ENCODE measurements around the gene SLC26A8.
"Not testable (repeated sequence)": the region's sequence is repeated elsewhere in the genome, so short reads cannot be mapped to it uniquely, and the experiment has no call there.

The SLC26A8 gene

DNA sequence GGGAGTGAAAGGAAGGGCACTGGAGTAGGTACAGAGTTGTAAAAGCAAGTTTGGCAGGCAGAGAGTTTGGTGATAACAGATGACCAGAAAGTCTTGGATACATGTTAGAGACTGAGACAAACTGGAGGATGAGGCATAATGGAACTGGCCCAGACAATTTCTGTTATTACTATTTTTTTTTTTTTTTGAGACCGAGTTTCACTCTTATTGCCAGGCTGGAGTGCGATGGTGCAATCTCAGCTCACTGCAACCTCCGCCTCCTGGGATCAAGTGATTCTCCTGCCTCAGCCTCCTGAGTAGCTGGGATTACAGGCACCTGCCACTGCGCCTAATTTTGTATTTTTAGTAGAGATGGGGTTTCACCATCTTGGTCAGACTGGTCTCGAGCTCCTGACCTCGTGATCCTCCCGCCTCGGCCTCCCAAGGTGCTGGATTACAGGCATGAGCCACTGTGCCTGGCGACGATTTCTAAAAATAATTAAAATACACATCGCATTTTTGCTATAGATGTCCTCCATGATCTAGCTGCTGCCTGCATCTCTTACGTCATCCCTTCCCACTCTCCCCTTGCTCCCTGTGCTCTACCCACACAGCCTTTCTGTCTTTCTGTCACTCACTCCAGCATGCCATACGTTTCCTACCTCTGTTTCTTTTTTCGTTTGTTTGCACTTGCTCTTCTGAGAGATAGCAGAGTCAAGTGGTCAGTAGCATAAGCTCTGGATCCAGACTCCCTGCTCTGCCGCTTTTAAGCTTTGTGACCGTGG, 26.7 kb upstream of the SLC26A8 start:
- no peak for FAIRE-seq

DNA sequence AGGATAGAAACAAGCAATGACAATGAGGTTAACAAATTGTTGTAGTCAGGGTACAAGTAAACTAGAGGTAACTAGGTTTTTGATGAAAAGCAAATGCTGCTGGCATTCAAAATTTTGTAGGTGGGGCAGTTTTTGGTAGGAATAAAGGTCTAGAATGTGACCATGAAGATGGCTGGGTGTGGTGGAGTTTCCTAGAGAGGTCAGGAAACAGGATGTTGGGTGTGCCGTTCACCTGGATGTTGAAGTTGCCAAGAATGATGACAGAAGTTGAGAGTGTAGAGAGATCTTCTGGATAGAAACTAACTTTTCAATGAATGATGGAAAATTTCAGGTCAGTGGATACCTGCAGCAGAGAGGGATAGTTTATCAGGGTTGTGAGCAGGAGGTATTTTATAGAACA, 25.9 kb upstream of the SLC26A8 start:
- no peak for FAIRE-seq

DNA sequence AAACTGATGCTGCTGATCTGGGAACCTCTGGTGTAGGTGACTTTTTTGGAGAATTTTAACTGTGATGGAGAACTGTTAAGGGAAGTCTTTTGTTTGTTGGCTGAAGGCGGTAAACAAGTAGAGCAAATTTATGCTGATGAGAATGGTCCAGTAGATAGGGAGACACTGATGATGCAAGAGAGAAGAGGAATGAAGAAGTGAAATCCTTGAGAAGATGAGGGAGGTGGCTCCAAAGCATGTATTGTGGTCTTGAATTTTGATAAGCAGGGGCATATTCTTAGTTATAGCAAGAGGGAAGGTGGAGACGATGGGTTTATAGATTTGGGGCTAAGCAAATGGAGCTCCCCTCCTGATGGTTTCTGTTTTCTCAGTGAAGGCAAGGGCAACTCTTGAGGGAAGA, 25.1 kb upstream of the SLC26A8 start:
- FAIRE-seq: no peak

DNA sequence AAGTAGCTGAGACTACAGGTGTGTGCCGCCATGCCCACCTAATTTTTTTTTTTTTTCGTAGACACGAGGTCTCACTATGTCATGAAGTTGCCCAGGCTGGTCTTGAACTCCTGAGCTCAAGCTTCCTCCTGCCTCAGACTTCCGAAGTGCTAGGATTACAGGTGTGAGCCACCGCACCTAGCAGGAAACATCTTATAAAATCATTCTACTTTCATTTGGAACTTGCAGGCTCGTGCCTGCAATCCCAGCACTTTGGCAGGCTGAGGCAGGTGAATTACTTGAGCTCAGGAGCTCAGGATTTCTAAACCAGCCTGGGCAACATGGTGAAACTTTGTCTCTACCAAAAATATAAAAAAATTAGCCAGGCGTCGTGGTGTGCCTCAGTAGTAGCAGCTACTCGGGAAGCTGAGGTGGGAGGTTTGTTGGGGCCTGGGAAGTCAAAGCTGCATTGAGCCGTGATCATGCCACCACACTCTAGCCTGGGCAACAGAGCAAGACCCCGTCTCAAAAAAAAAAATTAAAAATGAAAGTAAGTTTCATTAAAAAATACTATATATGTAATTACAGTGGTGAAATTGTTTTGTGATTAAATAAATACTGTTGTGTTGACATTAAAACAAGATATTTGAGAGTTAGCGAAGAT, 18.3 kb upstream of the SLC26A8 start:
- FAIRE-seq: no peak

DNA sequence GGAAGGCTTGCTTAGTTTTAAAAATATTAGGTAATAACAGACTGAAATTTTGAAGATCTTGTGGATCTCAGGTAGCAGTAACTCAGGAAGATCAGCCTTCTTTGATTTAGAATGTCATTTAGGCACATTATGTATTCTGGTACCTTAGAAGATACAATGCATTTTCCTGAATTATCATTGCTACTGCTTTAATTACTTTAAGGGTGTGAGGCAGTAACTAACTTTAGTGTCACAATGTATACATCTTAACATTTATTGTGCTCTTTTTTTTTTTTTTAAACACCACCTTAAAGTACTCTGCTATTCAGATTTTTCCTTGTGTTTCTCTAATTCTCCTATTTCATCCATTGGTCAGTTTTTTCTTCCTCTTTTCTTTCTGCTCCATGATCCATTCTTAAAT, 16.5 kb upstream of the SLC26A8 start:
- no peak for FAIRE-seq

DNA sequence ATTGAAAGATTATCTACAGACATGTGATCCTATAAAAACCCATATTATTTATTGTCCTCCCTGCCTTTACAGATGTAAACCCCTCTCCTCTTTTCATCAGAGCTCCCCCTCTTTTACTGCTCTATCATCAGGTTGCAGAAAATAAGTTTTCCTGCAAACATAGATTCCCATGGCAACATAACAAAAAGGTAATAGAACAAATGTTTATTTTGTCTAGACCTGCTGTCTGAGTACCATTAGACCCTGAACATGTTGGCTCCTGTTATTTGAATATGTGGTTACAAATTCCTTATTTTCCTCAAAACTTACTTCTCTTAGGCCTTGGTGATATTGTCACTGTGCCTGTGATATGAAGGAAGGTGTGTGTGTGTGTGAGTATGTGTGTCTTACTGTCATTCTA, 14.7 kb upstream of the SLC26A8 start:
- FAIRE-seq: no peak

DNA sequence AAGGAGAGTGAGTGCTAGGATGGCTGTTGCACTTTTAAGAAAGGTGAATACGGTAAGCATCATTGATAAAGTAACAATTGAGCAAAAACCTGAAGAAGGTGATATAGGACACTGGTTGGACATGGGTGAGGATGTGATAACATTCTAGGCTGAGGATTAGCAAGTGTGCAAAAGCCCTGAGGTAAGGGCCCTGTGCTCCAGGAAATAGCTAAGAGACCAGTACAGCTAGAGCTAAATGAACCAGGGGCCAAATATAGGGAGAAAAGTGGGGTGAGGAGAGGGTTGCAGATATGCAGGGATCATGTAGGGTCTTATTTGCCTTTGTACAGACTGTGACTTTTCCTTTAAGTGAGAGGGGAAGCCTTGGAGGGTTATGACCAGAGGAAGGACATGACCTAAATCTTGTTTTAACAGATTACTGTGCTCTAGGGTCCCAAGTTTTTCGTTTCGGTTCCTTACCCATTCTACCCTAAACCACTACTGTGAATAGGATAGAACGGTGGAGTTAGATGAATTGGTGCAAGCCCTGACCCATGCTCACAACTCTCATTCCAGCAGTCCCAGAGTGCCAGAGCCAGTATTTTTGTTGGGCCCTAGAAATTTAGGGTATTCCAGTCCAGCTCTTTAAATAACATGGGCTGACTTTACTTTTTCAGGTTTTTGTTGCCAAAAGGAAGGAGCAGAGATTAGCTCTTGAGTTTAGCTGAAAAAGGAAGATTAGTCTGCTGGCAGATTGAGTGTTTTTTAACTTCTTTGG, 13.9 kb upstream of the SLC26A8 start:
- no peak for FAIRE-seq

DNA sequence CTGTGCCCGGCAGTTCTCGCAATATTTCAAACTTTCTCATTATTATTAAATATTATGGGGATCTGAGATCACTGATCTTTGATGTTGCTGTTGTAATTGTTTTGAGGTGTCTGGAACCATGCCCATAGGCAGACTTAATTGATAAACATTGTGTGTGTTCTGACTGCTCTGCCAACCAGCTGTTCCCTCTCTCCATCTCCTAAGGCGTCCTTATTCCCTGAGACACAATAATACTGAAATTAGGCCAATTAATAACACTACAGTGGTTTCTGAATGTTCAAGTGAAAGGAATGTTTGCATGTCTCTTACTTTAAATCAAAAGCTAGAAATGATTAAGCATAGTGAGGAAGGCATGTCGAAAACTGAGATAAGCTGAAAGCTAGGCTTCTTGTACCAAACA, 10.8 kb upstream of the SLC26A8 start:
- no peak for FAIRE-seq

DNA sequence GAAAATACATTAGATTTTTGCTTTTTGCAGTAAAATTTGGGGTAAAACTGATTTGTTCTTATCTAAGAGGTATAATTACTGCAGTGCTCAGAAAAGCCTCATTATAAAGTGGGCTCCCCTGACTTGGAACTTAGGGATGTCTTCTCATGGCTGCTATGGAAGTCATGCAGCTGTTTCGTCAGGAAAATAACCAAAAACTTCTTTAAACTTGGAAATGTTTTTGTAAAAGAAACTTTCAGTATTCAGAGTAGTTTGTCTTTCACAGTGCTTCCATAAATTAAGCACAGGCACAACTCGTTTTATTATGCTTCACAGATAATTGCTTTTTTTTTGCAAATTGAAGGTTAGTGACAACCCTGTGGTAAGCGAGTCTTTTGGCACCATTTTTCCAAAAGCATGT, 10.0 kb upstream of the SLC26A8 start:
- no peak for FAIRE-seq

DNA sequence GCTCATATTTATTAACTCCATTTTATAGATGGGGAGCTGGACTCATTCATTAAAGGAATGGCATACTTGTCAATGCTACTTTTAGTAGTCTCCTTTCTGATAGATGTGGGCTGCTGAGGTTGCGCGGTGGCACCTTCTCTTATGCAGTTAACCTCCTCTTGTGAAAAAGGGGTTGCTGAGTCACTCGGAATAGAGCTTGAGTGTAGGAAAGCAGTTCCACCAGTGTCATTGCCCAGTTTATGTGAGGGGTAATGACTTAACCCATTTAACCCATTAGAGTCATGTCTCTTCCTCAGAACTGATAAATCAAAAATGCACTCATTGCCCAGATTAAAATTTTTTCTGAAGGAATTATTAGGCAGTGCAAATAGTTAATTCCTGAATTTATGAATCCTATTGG, 9.5 kb upstream of the SLC26A8 start:
- no peak for FAIRE-seq

DNA sequence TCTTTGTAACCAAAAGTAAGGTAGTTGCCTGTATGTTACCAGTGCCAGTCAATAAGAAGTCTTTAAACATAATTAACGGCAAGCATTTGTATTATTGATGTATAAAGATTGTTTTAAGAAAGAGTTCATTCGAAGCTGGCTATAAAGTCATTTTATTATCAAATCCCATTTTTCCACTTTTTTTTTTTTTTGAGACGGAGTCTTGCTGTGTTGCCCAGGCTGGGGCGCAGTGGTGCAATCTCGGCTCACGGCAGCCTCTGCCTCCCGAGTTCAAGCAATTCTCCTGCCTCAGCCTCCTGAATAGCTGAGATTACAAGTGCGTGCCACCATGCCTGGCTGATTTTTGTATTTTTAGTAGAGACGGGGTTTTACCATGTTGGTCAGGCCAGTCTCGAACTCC, 8.7 kb upstream of the SLC26A8 start:
- FAIRE-seq: not testable (repeated sequence)

DNA sequence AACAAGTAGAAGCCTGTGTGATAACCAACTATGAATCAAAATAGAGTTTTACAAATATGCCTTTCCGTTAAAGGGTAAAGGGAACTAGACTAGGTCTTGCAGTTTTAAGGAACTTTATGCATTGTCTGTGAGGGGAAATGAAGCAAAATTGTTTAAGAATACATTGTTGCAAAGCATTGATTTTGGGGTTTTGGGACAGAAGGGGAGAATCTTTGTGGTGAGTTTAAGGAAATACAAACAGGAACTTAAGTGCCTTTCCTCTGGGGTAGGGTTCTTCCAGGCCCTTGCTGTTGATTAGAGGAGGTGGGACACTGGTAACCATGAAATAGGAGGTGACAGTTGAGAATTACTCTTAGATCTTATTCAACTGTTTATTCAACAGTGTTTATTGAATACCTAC, 7.8 kb upstream of the SLC26A8 start:
- no peak for FAIRE-seq

DNA sequence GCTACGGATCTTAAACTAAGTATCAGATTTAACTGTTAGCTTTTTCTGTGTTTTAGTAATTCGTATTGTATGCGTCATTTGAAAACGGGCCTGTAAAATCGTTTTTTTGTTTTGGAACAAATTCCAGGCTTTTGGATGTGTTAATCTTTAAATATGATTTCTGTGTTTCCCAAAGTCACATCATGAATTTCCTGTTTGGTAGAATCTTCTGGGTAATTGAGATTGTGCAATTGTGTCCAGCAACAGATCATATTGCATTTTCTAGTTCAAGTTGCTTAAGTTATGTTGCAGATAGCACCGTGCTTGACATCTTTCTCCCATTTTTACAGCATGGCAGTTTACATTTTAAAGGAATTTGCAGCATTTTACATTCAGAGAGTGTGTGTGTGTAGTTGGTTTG, 5.0 kb upstream of the SLC26A8 start:
- no peak for FAIRE-seq

DNA sequence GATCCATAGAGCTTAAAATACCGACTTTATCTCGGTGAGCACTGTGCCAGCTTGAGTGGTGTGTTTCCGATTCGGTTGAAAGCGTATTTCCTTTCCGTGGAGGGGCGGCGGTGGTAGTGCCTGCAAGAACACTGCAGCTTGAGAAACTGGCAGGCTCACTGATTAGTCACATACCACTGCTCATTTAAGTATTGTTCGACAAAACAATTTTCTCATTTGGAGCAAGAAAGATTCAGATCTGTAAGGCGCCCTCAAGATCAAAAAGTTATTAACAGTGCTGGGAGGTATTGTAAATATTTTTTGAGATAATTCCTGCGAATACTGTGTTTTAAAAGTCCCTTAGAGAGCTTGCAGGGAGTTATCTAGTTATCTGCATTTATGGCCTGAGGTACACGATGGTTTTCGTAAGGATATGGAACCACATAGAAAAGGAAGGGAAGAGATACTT, 4.5 kb upstream of the SLC26A8 start:
- FAIRE-seq: no peak

DNA sequence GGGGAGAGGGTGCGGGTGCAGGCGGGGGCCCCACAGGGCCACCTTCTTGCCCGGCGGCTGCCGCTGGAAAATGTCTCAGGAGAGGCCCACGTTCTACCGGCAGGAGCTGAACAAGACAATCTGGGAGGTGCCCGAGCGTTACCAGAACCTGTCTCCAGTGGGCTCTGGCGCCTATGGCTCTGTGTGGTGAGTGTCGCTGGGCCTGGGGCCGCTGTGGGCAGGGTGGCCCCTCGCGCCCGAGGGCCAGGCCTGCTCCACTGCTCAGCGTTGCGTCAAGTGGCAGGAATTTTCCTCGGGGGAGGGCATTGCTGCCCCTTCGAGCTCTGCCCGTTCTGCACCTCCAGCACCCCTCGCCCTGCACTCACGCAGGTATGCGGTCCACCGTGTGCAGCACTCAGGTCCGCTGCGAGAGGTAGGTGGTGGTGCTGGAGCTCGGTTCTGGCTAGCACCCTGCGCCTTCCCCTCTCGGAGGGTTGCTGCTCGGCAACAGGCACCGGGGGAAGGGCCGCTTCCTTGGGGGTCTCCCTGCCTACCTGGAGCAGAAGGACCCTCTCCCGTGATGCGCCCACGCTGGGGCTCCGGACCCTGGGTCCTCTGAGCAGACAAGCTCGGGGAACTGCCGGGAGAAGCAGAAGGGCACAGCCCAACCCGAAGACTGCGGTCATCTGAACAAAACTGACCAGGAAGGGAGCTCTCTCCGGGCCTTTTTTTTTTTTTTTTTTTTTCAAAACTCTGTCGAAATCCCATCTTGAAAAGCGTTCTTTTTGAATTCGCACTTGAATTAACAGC, 3.8 kb upstream of the SLC26A8 start:
- no peak for FAIRE-seq

DNA sequence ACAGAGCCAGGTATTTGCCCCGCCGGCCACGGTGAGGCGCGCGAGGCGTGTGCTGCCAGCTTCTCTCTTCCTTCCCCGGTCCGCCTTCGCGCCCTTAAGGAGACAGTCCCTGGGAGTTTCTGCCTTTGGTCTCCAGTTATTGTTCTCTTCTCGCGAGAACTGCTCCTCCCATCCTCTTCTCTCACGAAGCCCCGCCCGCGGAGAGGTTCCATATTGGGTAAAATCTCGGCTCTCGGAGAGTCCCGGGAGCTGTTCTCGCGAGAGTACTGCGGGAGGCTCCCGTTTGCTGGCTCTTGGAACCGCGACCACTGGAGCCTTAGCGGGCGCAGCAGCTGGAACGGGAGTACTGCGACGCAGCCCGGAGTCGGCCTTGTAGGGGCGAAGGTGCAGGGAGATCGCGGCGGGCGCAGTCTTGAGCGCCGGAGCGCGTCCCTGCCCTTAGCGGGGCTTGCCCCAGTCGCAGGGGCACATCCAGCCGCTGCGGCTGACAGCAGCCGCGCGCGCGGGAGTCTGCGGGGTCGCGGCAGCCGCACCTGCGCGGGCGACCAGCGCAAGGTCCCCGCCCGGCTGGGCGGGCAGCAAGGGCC, 3.2 kb upstream of the SLC26A8 start, which contains the start of gene MAPK14:
Gene MAPK14 (plus strand): TSS at position 308 of the 587 bp plus-strand sequence. CDS start 350 bp downstream, outside the sequence.
- peak; percentile 88 for FAIRE-seq

DNA sequence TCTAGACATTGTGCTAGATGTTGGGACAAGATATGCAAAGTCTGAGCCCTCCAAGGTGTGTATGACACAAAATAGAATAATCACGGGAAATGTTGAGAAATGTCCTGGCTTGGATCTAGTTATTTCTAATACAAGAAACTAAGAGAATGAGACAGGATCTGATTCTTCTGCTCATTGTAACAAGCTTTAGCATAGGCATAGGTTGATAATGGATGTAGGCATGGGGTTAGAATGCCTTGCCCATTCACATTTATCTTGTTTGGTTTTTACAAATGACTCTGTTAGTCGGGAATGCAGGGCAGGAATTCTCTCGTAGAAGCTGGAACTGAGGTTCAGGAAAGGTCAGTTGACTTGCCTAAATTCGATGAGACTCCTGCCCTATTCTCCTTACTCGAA, 1.5 kb upstream of the SLC26A8 start:
- no peak for FAIRE-seq

DNA sequence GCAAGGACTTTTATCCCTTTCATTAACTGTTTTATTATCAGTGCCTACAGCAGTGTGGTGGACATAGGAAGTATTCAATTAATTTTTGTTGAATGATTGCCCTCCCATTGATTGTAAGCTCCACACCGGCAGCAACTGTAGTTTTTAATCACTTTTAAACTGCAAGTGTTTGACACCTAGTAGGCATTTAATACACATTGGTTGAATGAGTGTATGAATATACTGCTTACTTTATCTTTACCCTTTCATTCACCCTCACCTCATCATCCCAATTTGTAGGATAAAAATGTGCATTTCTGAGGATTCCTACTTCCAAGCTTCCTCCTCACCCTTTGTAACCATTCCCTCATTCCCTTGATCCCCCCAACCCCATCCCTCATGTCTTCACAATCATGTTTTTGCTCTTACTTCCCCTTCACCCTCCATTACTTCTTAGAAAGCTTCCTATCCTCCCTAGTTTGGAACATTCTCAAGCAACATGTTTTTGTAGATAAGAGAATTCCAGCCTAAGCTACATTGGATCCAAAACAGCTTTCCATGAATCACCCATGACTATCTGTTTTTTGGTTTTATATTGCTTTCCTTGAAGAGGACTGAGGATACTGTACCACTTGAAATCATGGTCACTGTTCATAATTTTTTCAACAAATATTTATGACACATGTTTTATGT, 955 bp upstream of the SLC26A8 start:
- no peak for FAIRE-seq

DNA sequence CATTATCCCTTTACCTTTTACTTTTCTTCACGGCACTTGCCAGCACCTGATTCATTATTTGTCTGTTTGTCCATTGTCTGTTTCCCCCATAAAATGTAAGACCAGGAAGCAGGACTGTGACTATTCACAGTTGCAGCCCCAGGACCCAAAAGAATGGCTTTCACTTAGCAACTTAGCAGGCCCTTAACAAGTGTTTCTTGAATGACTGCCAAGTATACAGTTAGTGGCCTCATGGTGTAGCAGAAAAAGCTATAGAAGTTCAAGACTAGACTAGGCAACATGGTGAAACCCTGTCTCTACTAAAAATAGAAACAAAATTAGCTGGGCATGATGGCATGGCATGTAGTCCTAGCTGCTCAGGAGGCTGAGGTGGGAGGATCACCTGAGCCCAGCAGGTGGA, 4.3 kb downstream of the SLC26A8 start:
- no peak for FAIRE-seq

DNA sequence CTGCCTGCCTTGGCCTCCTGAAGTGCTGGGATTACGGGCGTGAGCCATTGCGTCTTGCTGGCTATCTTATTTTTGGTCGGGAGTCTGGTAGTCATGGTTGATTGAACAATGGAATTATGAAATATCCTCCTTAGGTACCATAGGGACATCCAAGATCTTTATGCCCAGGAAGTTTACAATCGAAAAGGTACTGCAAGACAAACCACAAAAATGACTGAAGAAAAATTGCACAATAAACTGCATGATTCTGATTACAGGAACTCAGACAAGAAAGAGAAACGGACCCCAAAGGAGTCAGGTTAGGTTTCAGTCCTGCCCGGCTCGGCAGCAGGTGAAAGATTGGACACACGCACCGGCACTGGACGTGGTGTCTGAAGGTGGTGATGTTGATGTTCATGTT, 5.3 kb downstream of the SLC26A8 start:
- FAIRE-seq: no peak

DNA sequence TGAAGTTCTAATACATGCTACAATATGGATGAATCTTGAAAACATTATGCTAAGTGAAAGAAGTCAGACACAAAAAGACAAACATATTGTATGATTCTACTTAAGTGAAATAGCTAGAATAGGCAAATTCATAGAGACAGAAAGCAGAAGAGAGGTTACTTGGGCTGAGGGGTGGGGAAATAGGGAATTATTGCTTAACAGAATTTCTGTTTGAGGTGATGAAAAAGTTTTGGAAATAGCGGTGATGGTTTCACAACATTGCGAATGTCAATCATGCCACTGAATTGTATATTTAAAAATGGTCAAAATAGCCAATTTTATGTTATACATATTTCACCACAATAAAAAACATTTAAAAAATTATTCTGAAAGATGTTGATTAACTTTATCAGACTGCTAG, 6.1 kb downstream of the SLC26A8 start:
- FAIRE-seq: no peak

DNA sequence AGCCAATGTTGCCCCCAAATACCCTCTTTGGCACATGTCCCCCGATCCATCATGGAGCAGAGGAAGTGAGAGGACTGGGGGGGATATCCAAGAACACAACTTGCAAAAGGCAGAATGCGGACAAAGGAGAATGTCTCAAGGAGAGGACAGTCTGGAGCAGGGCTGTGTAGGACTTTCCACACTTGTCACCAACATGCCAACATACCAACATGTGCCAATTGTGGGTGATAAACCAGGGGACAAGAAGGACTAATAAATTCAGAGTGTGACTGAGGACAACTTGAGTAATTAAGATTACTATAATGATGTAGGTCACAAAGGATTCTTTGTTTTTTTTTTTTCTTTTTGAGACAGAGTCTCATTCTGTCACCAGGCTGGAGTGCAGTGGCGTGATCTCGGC, 8.8 kb downstream of the SLC26A8 start:
- FAIRE-seq: no peak

Measured in TTC549 (cell line).